ENCODE measurements around the gene TRAF3IP3. TPM values are rescaled to one million over a fixed set of nuclear protein-coding genes. Genes with fewer than 3 reads are reported as not detected.

Gene TRAF3IP3
- total RNA-seq, 6 donors from 2014 or later = 6.4 to 58.7 (median 10.8) TPM

DNA sequence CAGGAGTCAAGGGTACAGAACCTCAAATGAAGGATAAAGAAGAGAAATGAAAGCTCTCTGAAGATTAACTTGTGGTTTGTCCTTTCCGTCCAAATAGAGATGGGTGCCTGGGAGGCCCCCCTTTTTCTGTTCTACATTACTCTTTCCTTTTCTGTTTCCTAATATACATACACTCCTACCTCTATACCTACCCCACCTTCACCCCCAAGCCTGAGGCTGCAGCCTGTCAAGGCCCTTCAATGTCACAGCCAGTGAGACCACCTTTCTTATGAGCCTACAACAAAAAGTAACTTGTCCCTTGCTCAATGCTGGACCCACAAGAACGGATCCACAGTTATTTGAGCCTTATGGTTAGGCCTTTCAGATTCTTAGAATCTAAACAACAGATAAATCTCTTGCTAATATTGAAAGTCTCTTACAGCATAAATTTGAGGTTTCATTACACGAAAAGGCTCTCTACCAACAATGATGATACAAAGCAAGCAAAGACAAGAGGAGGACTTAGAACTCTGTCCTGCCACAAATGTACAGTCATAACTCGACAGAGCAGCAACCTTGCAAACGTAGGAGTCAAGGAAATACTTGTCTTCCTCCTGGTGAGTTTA, 4.1 kb upstream of the TRAF3IP3 start:
- TF ChIP-seq, protein P1, sequence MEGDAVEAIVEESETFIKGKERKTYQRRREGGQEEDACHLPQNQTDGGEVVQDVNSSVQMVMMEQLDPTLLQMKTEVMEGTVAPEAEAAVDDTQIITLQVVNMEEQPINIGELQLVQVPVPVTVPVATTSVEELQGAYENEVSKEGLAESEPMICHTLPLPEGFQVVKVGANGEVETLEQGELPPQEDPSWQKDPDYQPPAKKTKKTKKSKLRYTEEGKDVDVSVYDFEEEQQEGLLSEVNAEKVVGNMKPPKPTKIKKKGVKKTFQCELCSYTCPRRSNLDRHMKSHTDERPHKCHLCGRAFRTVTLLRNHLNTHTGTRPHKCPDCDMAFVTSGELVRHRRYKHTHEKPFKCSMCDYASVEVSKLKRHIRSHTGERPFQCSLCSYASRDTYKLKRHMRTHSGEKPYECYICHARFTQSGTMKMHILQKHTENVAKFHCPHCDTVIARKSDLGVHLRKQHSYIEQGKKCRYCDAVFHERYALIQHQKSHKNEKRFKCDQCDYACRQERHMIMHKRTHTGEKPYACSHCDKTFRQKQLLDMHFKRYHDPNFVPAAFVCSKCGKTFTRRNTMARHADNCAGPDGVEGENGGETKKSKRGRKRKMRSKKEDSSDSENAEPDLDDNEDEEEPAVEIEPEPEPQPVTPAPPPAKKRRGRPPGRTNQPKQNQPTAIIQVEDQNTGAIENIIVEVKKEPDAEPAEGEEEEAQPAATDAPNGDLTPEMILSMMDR (IDR thresholded peaks at IDR 0.05) = no peak
- no peak for TF ChIP-seq EP300 (IDR thresholded peaks at IDR 0.05)
- TF ChIP-seq POLR2A (IDR thresholded peaks at IDR 0.05) = no peak
- TF ChIP-seq POLR2AphosphoS5 (IDR thresholded peaks at IDR 0.05) = no peak
- WGBS, 2 donors = 56 to 67% methylated on average over 5 of the region's 5 CpGs

DNA sequence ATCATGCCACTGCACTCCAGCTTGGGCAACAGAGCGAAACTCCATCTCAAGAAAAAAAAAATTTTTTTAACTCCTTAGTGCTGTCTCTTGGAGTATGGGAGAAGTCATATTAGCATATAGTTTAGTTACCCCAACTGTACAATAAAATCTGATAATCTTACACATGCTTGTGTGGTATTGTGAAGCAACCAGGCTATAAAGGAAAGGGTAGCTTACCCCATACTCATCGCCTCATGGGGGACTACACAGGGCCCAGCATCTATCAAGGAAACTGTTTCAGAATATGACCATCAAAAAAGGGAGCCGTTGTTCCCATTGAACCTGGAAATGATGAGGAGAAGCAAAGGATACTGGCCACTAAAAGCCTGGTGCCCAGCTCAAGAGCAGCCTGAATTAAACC, 3.0 kb upstream of the TRAF3IP3 start:
- no peak for DNase-seq
- Histone ChIP-seq H3K4me1 (peaks cover 0 to 6% (median 4%) of the 10 kb centered on the region in 4 donors), H3K36me3 (no peaks in the 10 kb centered on the region), H3K4me3 (no peak overlapping the region), H3K27me3 (no peaks in the 10 kb centered on the region), H3K27ac (no peak overlapping the region), H3K9me3 (no peaks in the 10 kb centered on the region)
- WGBS, 2 donors = 78 to 86% methylated on average over 3 of the region's 3 CpGs
- ATAC-seq (ENCODE audit: low FRiP score in 2 of 2) = no peak
- TF ChIP-seq EP300 (IDR thresholded peaks at IDR 0.05) (no peak), POLR2A (IDR thresholded peaks at IDR 0.05) (no peak), POLR2AphosphoS5 (IDR thresholded peaks at IDR 0.05) (no peak)
- TF ChIP-seq, protein P1 (IDR thresholded peaks at IDR 0.05) = no peak

More for the DNA sequence above, 4.1 kb upstream of the TRAF3IP3 start:
- Histone ChIP-seq H3K27me3 (no peaks in the 10 kb centered on the region), H3K36me3 (no peaks in the 10 kb centered on the region), H3K9me3 (no peaks in the 10 kb centered on the region), H3K4me1 (peaks cover 4 to 13% (median 7%) of the 10 kb centered on the region in 4 donors), H3K4me3 (no peak overlapping the region), H3K27ac (peak overlapping the region in 2 of 4 donors; percentile 15 to 60)
- ATAC-seq (ENCODE audit: low FRiP score in 2 of 2) = no peak
- no peak for DNase-seq

DNA sequence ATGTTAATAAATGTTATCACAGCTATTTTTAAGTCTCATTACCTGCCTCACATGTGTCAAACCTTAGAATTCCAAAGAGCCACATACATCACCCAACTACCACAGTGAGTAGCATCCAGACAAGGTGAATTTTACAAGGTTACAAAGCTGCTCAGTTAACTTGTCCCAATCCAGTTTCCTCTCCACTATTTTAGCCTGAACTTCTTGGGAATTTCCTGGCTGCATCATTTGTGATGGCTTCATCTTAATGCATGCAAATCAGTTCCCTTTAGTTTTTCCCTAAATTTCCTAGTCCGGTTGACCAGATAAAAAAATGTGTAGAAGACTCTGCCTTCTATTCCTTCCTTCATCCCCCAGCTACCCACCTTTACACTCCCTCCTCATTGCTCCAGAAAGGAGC, 597 bp upstream of the TRAF3IP3 start:
- no peak for TF ChIP-seq POLR2AphosphoS5 (IDR thresholded peaks at IDR 0.05)
- TF ChIP-seq, protein P1 (IDR thresholded peaks at IDR 0.05) = no peak
- no peak for TF ChIP-seq EP300 (IDR thresholded peaks at IDR 0.05)
- TF ChIP-seq POLR2A (IDR thresholded peaks at IDR 0.05) = no peak
- no peak overlapping the region for H3K4me3 ChIP-seq
- ATAC-seq (ENCODE audit: low FRiP score in 2 of 2) = no peak
- whole genome bisulfite sequencing, 2 donors = 68 to 75% methylated on average over 1 of the region's 1 CpG
- H3K27me3 ChIP-seq = no peaks in the 10 kb centered on the region
- no peak for DNase-seq
- peaks cover 0 to 4% (median 0%) of the 10 kb centered on the region in 4 donors for H3K4me1 ChIP-seq
- peak overlapping the region; percentile 52 to 83 (median 78) for H3K27ac ChIP-seq
- no peaks in the 10 kb centered on the region for H3K9me3 ChIP-seq
- H3K36me3 ChIP-seq = no peaks in the 10 kb centered on the region

DNA sequence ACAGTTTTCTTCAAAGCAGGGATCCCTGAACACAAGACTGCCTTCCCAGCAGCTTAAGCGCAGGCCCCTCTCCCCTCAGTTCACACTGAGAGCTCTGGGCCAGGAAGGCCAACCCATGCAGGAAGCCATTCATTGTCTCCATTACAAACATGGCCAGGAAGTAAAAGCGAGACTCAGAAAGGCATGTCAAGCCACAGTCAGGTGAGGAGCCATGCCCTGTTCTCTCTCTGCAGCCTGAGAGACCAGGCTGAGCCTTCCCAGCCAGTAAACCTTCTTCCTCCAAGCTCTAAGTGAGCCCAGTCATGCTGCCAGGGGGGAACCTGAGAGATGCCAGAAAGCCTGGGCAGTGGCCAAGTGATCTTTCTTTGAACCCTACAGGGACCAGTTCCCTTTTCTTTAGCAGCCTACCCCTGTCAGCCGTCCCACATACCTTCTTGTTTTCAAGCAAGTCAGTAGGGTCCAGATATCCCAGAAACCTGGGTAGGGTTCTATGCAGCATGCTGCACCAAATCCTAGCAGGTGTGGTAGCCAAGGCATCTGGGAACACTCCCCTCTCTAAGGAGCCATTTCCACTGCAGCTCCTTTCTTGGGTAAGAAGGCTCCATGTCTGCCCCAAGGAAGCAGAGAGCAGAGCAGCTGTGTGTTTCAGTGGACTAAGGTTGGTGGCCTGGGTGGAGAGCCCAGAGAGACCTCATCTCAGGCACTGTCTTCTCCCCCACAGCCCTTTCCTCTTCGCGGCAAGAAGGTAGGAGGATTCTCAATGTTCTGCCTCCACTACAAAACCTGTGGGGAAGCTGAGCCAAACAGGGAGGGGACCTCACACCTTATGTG, 977 bp downstream of the TRAF3IP3 start:
- H3K4me3 ChIP-seq = peak overlapping the region in 3 of 4 donors; percentile 21 to 38 (median 29)
- DNase-seq = peak in 1 of 2 donors; percentile 83
- WGBS, 2 donors = 60 to 61% methylated on average over 5 of the region's 5 CpGs
- H3K27me3 ChIP-seq = no peaks in the 10 kb centered on the region
- peak; percentile 53 to 55 for ATAC-seq (ENCODE audit: low FRiP score in 2 of 2)
- H3K36me3 ChIP-seq = no peaks in the 10 kb centered on the region
- TF ChIP-seq EP300 (IDR thresholded peaks at IDR 0.05) (no peak), POLR2A (IDR thresholded peaks at IDR 0.05) (no peak), POLR2AphosphoS5 (IDR thresholded peaks at IDR 0.05) (no peak)
- TF ChIP-seq, protein P1 (IDR thresholded peaks at IDR 0.05) = no peak
- H3K27ac ChIP-seq = peak overlapping the region; percentile 52 to 83 (median 78)
- no peaks in the 10 kb centered on the region for H3K9me3 ChIP-seq
- H3K4me1 ChIP-seq = peaks cover 0 to 4% (median 2%) of the 10 kb centered on the region in 4 donors

Data from upper lobe of left lung (tissue), 6 donors.